H9 (cell line): ENCODE data around the gene MYO1D. TPM values are rescaled to one million over a fixed set of nuclear protein-coding genes. Genes with fewer than 3 reads are reported as not detected.

Experiments used
- DNase-seq: peaks from one replicate; pipeline ENCODE4 v3.0.0-alpha.2; 2017
- H2AFZ ChIP-seq: one replicate; pipeline ENCODE4 v1.6.1; 2013; ENCODE audit warnings: mild to moderate bottlenecking, low read length, control low read depth, moderate library complexity
- H2AK5ac ChIP-seq: 2 replicates; pipeline ENCODE4 v1.6.1; 2013; ENCODE audit warnings: low read length, control low read depth, mixed read lengths; ENCODE audit not compliant: insufficient read length
- H2BK120ac ChIP-seq: one replicate; pipeline ENCODE4 v1.6.1; 2013; ENCODE audit warnings: low read depth, mild to moderate bottlenecking, low read length, control low read depth, inconsistent platforms; ENCODE audit not compliant: poor library complexity, severe bottlenecking
- H2BK12ac ChIP-seq: 2 replicates; pipeline ENCODE4 v1.6.1; 2013; ENCODE audit warnings: low read length, control low read depth, mixed read lengths, low read depth; ENCODE audit not compliant: insufficient read length
- H2BK15ac ChIP-seq: 2 replicates; pipeline ENCODE4 v1.6.1; 2013; ENCODE audit warnings: low read depth, low read length, control low read depth
- H2BK20ac ChIP-seq: one replicate; pipeline ENCODE4 v1.6.1; 2013; ENCODE audit warnings: low read depth, mild to moderate bottlenecking, low read length, control low read depth, inconsistent platforms; ENCODE audit not compliant: poor library complexity, severe bottlenecking
- H2BK5ac ChIP-seq: 2 replicates; pipeline ENCODE4 v1.6.1; 2013; ENCODE audit warnings: low read length, control low read depth, mixed read lengths; ENCODE audit not compliant: insufficient read length
- H3K14ac ChIP-seq: 2 replicates; pipeline ENCODE4 v1.6.1; 2013; ENCODE audit warnings: low read length, control low read depth; ENCODE audit not compliant: insufficient read depth
- H3K18ac ChIP-seq: 2 replicates; pipeline ENCODE4 v1.6.1; 2013; ENCODE audit warnings: low read depth, mild to moderate bottlenecking, mixed read lengths, low read length, control low read depth; ENCODE audit not compliant: insufficient read length
- H3K23ac ChIP-seq: 2 replicates; pipeline ENCODE4 v1.6.1; 2013; ENCODE audit warnings: low read length, control low read depth, mixed read lengths, low read depth; ENCODE audit not compliant: insufficient read length
- H3K23me2 ChIP-seq: 2 replicates; pipeline ENCODE4 v1.6.1; 2013; ENCODE audit warnings: low read depth, mild to moderate bottlenecking, mixed read lengths, low read length, control low read depth; ENCODE audit not compliant: insufficient read length, poor library complexity, severe bottlenecking
- H3K27ac ChIP-seq: 2 replicates; pipeline ENCODE4 v1.5.1; 2013; ENCODE audit warnings: low read length, control low read depth, mixed read lengths, low read depth; ENCODE audit not compliant: insufficient read length
- H3K27me3 ChIP-seq: 2 replicates; pipeline ENCODE4 v1.6.1; 2013; ENCODE audit warnings: low read length, control low read depth, inconsistent platforms; ENCODE audit not compliant: insufficient read depth
- H3K4ac ChIP-seq: 2 replicates; pipeline ENCODE4 v1.6.1; 2013; ENCODE audit warnings: low read depth, mild to moderate bottlenecking, control low read depth, inconsistent platforms, low read length, moderate library complexity
- H3K4me1 ChIP-seq: 2 replicates; pipeline ENCODE4 v1.6.1; 2013; ENCODE audit warnings: low read length, control low read depth, inconsistent platforms; ENCODE audit not compliant: insufficient read depth
- H3K4me2 ChIP-seq: 2 replicates; pipeline ENCODE4 v1.6.1; 2013; ENCODE audit warnings: low read length, control low read depth, mixed read lengths; ENCODE audit not compliant: insufficient read length, insufficient read depth
- H3K56ac ChIP-seq: 2 replicates; pipeline ENCODE4 v1.6.1; 2013; ENCODE audit warnings: low read depth, mild to moderate bottlenecking, mixed read lengths, low read length, control low read depth; ENCODE audit not compliant: insufficient read length
- H3K79me1 ChIP-seq: 2 replicates; pipeline ENCODE4 v1.6.1; 2013; ENCODE audit warnings: low read depth, mild to moderate bottlenecking, moderate library complexity, low read length, control low read depth, inconsistent platforms; ENCODE audit not compliant: insufficient read depth, poor library complexity, severe bottlenecking
- H3K79me2 ChIP-seq: 2 replicates; pipeline ENCODE4 v1.6.1; 2013; ENCODE audit warnings: low read length, control low read depth, inconsistent platforms; ENCODE audit not compliant: insufficient read depth
- H3K9ac ChIP-seq: 2 replicates; pipeline ENCODE4 v1.6.1; 2013; ENCODE audit warnings: low read length, control low read depth, mixed read lengths; ENCODE audit not compliant: insufficient read length; ENCODE audit errors: extremely low read depth
- H3K9me3 ChIP-seq: one replicate; pipeline ENCODE4 v1.6.1; 2013; ENCODE audit warnings: low read depth, low read length, inconsistent platforms; ENCODE audit not compliant: control insufficient read depth
- H3T11ph ChIP-seq: one replicate; pipeline ENCODE4 v1.6.1; 2013; ENCODE audit warnings: mild to moderate bottlenecking, low read length, control low read depth, inconsistent platforms
- H4K20me1 ChIP-seq: one replicate; pipeline ENCODE4 v1.6.1; 2013; ENCODE audit not compliant: control insufficient read depth, insufficient read length, insufficient read depth
- H4K5ac ChIP-seq: 2 replicates; pipeline ENCODE4 v1.6.1; 2013; ENCODE audit warnings: low read depth, mild to moderate bottlenecking, mixed read lengths, low read length, control low read depth; ENCODE audit not compliant: insufficient read length
- H4K8ac ChIP-seq: replicated peaks from 2 replicates; pipeline ENCODE4 v1.6.1; 2013; ENCODE audit warnings: low read length, control low read depth, mixed read lengths, low read depth; ENCODE audit not compliant: insufficient read length
- H4K91ac ChIP-seq: 2 replicates; pipeline ENCODE4 v1.6.1; 2013; ENCODE audit warnings: low read depth, mild to moderate bottlenecking, moderate library complexity, mixed read lengths, low read length, control low read depth; ENCODE audit not compliant: insufficient read length
- H3K27ac Mint-ChIP-seq, 3 experiments: 2 replicates in 2 of 3; 3 replicates in 1 of 3; pipeline ENCODE4 v1.8.0; 2020 to 2021; ENCODE audit warnings: mixed read lengths in 3 of 3, mild to moderate bottlenecking in 1 of 3, moderate library complexity in 1 of 3
- H3K27me3 Mint-ChIP-seq: 2 replicates; pipeline ENCODE4 v1.8.0; 2021; ENCODE audit warnings: low read depth, mild to moderate bottlenecking, moderate library complexity, mixed read lengths
- H3K36me3 Mint-ChIP-seq, 3 experiments: 2 replicates in 2 of 3; 3 replicates in 1 of 3; pipeline ENCODE4 v1.8.0; 2020 to 2021; ENCODE audit warnings: low read depth in 3 of 3, mixed read lengths in 3 of 3; ENCODE audit not compliant: insufficient read depth in 1 of 3
- H3K4me1 Mint-ChIP-seq, 2 experiments: 2 replicates each; pipeline ENCODE4 v1.8.0; 2020; ENCODE audit warnings: mixed read lengths in 2 of 2
- H3K4me3 Mint-ChIP-seq, 2 experiments: 2 replicates in 1 of 2; 3 replicates in 1 of 2; pipeline ENCODE4 v1.8.0; 2020 to 2021; ENCODE audit warnings: mild to moderate bottlenecking in 2 of 2, mixed read lengths in 2 of 2, moderate library complexity in 1 of 2
- H3K9me3 Mint-ChIP-seq, 2 experiments: 2 replicates in 1 of 2; 3 replicates in 1 of 2; pipeline ENCODE4 v1.8.0; 2020; ENCODE audit warnings: mild to moderate bottlenecking in 2 of 2, mixed read lengths in 2 of 2, moderate library complexity in 1 of 2
- CTCF ChIP-seq: fragments of 200-600 bp; sonication (generic); conservative IDR thresholded peaks from 3 replicates; pipeline ENCODE4 v1.8.0; 2021; ENCODE audit warnings: antibody characterized with exemption, mild to moderate bottlenecking
- WGBS: extraction: QIAGEN DNeasy Blood & Tissue Kit; methylation state at CpG from one replicate; pipeline ENCODE4 v1.1.7; 2013; ENCODE audit warnings: missing lambda C conversion rate, low lambda C conversion rate, mixed read lengths; ENCODE audit not compliant: insufficient read length; ENCODE audit errors: extremely low coverage; 5-methylcytosine and 5-hydroxymethylcytosine counted together
- total RNA-seq: library from RNA; stranded (reverse); gene quantifications from 2 replicates; pipeline ENCODE4 v1.2.1, GENCODE V29; 2021

MYO1D gene
- total RNA-seq, 1 experiment from 2014 or later, result 19.0 TPM

GRCh38 chr17:32461498-32461852 is 415.4 kb downstream of the MYO1D start:
- no peak overlapping the region for H3K27ac ChIP-seq
- H2BK120ac ChIP-seq, result no peak overlapping the region
- Mint-ChIP-seq H3K4me1 (peaks cover 0 to 3% of the 10 kb centered on the region in 2 experiments; a peak in 1 of 4 replicates), H3K27me3 (no peaks in the 10 kb centered on the region), H3K4me3 (no peak overlapping the region), H3K36me3 (peaks cover 43 to 85% (median 58%) of the 10 kb centered on the region in 3 experiments), H3K27ac (peak overlapping the region in 2 of 3 experiments; percentile 58 to 65; a peak in 3 of 7 replicates), H3K9me3 (no peaks in the 10 kb centered on the region)
- H3K4me2 ChIP-seq, result no peak overlapping the region
- H3K4ac ChIP-seq, result no peak overlapping the region
- no CpG with 5 or more reads among the region's 4 CpGs for WGBS
- no peak overlapping the region for H3K23ac ChIP-seq
- H3K9me3 ChIP-seq, result no peaks in the 10 kb centered on the region
- no peak overlapping the region for H3K18ac ChIP-seq
- peaks cover 3% of the 10 kb centered on the region for H3K79me1 ChIP-seq
- H2BK20ac ChIP-seq, result no peak overlapping the region
- H2AK5ac ChIP-seq, result no peak overlapping the region
- no peak overlapping the region for H2BK12ac ChIP-seq
- H4K8ac ChIP-seq, result no peak overlapping the region
- no peak for DNase-seq
- no peak overlapping the region for H3T11ph ChIP-seq
- no peak overlapping the region for H3K9ac ChIP-seq
- no peaks in the 10 kb centered on the region for H3K23me2 ChIP-seq
- H3K4me1 ChIP-seq, result no peaks in the 10 kb centered on the region
- no peak overlapping the region for H2AFZ ChIP-seq
- no peaks in the 10 kb centered on the region for H3K27me3 ChIP-seq
- H4K20me1 ChIP-seq, result no peaks in the 10 kb centered on the region
- peaks cover 4% of the 10 kb centered on the region; the same call in 1 of the 2 replicates for H3K79me2 ChIP-seq
- TF ChIP-seq CTCF, result no peak
- H3K56ac ChIP-seq, result no peak overlapping the region
- no peak overlapping the region for H4K91ac ChIP-seq
- no peak overlapping the region for H2BK5ac ChIP-seq
- H2BK15ac ChIP-seq, result no peak overlapping the region
- no peak overlapping the region for H3K14ac ChIP-seq
- H4K5ac ChIP-seq, result no peak overlapping the region
